Measurements from ENCODE around the gene ARPP21.
"Not testable (repeated sequence)": the region's sequence is repeated elsewhere in the genome, so short reads cannot be mapped to it uniquely, and the experiment has no call there.

ARPP21 gene

DNA sequence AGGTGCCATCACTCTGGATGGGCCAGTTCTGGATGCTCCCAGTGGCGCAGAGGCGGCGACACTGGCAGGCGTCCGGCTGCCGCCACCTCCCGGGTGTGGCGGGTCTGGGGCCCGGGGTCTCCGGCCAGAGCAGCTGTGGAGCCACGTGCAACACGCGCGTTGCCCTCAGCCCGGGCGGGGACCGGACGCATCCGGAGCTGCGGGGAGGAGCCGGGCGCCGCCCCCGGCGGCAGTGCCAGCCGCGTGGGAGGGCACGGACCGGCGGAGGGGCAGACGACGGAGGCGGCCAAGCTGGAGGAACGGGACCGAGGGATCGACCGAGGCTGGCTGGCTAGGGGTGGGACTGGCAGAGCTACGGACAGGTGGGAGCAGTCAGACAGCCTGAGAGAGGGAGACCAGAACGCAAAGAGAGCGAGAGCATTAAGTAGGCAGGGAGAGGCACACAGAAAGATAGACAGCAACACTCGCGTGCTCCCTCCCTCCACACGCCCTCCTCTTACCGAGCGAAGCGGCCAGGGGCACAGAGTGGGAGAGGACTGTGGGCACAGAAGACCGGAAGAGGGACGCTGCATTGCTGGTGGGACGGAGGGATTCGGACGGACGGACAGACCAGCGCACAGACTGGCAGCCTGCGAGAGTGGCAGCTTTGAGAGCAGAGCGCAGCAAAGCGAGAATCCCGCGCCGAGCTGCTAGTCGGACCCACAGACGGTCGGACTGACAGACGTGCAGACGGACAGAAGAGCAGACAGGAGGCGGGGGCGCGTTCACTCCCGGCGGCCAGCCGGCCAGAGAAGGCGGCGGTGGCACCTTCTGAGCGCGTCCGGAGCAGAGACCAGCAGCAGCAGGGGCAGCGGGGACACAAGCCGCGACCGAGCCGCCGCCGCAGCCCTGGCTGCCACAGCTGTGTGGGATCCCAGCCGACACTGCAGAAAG, at the start of gene ARPP21:
Gene ARPP21 (plus strand): TSS at position 272 of the 933 bp plus-strand sequence. CDS start 42,227 bp downstream, outside the sequence.
- DNase-seq (ENCODE audit: low read depth) = no peak

DNA sequence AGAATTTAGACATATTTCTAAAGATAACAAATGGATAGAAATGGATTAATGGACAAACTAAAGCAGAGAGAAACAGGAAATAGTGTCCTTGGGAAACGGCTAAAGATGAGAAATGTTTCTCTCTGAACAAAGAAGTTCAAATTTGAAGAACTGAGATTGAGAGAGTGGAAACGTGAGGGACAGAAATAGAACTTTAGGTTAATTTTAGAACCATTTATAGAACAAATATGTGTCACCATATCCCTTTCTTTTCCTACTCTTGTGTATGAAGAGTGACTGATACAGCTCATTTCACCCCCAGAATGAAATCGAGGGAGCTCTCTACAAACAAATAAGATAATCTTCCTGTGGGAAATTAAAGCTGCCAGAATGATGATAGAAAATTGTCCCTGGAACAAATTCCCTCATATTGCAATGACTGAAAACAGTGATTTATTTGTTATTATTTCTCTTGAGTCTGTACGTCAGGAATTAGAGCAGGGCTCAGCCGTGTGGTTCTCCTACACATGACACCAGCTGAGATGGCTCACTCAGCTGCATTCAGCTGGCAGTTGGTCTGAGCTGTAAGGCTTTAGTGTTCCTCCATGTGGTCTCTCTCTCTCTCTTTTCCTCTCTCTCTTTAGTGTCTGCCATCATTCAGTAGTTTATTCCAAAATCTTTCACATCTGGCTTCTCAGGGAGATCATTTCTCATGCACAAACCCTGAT, 46.6 kb upstream of the ARPP21 start:
- no peak for DNase-seq (ENCODE audit: low read depth)

DNA sequence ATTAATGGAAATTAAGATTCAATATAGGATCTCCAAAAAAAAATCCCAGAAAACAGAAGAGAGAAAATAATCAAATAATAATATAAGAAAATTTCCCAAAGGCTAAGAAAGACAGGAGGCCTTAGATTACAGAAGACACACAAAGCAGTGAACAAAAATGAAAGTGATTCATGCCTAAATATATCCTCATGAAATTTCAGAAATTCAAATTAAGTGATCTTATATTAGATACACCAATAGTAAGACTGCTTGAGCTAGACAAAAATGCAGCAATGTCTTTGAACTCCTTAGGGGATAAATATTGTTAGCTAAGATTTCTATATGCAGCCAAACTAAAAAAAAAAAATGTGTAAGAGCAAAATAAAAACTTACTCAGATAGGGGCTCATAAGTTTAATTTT, 44.6 kb upstream of the ARPP21 start:
- no peak for DNase-seq (ENCODE audit: low read depth)

DNA sequence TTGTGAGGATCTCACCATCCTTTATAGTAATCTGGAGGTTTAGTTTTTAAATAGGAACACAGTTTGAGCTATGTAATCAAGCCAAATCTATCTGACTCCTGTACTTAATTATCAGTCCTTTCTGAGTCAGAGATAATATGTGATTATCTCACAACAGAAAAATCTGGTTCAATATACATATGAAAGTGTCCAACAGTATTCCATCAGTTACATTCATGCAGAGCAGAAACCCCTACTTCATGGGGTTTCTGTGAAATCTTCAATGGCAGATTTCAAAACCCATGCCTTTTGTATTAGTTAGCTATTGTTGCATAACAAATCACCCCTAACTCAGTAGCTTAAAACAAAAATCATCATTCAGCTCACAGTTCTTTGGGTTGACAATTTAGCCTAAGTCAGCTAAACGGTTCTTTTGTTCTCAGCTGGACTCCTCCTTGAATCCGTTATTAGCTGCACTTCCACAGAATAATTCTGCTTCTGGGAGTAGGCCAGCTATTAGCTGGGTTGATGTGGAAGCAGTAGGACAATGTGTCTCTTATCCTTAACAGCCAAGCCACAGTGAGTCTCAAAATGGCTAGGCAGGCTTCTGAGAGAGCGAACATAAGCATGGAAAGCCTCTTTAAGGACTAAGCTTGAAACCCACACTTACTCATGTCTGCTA, 42.9 kb upstream of the ARPP21 start:
- DNase-seq (ENCODE audit: low read depth) = no peak

DNA sequence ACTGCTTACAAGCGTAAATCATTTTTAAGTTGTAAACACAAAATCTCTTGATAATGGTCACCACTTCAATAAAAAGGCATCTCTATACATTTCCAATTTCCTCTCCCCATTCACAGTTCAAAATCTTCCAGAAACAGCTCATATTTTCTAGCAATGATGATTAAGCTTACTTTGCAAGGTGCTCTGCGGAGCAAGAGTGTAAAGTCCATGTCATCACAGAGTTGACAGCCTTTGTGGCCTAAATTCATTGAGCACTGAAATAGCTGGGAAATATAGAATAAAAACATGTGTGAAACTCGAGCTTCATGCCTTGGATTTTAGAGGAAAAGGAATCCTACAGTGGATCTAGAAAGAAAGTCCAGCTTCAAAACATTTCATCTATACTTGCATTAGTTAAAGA, 41.8 kb upstream of the ARPP21 start:
- DNase-seq (ENCODE audit: low read depth) = no peak

DNA sequence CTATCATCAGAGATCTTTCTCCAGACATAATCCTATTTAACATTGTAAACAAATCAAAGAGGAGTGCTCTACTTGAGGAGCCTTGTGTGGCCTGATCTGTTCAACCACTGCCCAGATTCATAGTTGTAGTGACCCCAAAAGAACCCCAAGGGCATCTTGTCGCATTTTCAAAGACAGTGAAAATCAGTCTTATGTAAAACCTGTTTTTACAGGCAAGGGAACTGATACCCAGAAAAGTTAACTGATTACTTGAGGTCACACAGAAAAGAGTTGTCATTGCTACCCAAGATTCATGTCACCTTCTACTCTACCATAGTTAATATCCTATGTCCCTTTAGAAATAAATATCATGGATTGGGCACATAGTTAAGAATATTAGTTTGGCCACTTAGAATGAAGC, 40.5 kb upstream of the ARPP21 start:
- DNase-seq (ENCODE audit: low read depth) = no peak

DNA sequence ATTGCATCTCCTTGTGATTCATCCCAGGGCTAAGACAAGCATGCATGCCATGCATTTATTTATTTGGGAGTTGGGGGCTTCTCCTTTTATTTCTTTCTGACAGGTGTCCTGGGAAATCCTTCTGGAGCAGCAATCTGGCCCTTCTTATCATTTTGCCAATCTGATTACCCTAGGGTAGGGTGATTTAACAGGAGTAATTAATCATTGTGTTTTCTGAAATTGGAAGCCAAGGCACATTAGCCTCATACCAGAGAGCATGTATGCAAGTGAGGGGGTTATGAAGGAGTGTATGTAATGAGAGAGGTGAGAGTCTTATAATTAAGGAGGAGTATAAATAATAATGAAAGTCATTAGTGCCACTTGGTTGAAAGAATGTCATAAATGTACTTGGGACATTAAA, 37.4 kb upstream of the ARPP21 start:
- no peak for DNase-seq (ENCODE audit: low read depth)

DNA sequence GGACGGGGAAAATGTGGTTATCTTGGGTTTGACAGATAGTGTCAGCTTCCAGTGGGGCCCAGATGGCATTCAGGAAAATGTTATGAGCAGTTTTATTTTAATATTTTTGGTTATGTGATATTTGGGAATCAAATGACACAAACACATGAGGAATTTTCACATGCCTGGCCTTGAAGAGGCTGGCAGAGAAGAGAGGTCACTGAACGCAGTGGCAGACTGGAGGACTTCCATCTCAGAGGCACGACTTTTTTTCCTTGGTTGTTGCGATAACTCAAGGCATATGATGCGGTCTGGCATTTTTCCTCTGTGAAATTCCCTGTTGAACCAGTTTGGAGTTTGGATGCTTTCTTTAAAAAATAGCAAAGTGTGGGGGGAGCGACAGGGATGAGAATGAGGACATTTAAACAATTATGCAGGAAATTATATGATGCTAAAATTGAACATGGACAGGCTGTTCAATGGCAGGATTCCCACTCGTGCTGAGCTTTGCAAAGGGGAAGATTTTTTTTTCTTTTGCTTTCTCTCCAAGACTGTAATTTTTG, 36.9 kb upstream of the ARPP21 start:
- DNase-seq (ENCODE audit: low read depth) = no peak

DNA sequence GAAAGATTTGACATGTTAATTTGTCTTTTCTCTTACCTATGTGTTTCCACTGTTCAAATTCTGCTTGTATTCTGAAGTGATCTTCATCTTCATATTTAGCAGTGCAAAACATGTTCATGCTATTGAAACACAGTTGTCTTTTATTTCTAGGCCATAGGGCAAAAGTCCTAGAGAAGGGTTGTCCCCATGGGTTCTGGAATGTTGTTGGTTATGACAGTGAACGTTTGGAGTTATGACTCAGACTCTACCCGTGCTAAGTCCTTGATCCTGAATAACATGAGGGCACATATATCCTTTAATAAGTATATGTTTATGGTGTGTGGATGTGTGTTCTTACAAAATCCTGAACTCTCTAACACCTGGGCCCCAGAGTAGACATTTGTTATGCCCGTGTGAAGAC, 23.0 kb upstream of the ARPP21 start:
- DNase-seq (ENCODE audit: low read depth) = no peak

DNA sequence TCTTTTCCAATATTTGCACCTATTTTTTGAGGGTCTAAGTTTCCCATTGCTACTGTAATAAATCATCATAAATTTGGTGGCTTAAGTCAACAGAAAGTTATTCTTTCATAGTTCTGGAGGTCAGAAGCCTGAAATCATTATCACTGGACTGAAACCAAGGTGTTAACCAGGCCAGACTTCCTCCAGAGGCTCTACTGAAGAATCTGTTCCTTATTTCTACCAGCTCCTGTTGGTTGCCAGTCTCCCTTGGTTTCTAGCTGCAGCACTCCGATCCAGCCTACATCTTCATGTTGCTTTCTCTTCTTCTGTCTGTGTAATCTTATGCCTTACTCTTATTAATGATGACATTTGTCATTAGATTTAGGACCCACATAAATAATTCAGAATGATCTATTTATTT, 22.0 kb upstream of the ARPP21 start:
- DNase-seq (ENCODE audit: low read depth) = no peak

DNA sequence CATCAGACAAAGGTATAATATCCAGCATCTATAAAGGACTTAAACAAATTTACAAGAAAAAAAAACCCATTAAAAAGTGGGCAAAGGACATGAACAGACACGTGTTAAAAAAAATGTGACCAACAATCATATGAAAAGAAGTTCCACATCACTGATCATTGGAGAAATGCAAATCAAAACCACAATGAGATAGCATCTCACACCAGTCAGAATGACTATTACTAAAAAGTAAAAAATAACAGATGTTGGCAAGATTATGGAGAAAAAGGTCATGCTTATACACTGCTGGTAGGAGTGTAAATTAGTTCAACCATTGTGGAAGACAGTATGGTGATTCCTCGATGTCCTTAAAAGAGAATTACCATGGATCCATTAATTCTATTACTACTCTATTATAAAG, 19.1 kb upstream of the ARPP21 start:
- not testable (repeated sequence) for DNase-seq (ENCODE audit: low read depth)

DNA sequence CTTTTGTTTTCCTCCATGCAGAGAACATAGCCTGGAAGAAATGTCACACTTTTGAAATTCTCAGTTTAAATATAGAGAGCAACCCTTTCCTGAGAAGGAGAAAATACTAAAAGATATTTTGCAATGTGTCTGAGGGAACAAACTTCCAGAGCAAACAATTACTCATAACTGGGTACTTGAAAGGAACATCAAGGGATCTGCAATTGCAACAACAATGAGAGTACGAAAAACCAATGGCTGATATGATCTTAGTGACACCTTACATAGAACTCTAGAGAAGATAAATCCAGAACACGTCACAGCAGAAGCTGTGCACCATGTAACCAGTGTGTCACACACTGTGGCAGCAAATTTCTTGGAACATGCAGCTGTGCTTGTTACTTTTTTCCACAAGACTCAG, 14.6 kb upstream of the ARPP21 start:
- no peak for DNase-seq (ENCODE audit: low read depth)

DNA sequence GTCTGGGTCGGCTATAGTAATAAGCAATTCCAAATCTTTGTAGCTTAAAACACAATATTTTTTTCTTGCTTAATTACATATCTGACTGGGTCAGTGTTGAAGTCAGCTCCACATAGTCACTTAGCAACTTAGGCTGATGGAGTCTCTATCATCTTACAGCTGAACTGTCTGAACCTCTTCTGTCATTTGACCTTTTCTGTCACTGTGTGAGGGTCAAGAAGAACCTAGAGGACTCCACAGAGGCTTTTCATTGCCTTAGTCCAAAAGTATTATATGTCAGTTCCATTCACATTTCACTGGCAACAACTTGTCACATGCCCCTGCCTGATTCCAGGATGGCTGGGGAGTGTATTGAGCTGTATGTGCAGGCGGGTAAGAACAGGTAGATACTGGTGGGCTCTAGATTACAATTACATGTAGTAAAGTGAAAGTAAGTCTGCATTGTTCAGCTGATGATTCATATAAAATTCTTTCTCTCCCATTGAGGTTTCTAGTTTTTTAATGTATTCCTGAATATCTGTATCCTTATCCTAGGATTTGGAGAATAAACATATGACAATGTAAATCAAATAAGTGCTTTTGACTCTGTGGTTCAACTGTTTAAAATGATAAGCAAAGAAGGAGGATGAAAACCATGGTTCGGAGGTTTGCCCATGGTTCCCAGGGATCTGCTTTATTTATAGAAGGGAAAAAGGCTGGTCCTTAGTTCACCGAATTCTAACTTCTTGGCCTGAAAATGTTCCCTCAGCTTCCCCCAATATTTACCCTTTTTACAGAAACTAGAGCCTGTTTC, 5.8 kb upstream of the ARPP21 start:
- no peak for DNase-seq (ENCODE audit: low read depth)

DNA sequence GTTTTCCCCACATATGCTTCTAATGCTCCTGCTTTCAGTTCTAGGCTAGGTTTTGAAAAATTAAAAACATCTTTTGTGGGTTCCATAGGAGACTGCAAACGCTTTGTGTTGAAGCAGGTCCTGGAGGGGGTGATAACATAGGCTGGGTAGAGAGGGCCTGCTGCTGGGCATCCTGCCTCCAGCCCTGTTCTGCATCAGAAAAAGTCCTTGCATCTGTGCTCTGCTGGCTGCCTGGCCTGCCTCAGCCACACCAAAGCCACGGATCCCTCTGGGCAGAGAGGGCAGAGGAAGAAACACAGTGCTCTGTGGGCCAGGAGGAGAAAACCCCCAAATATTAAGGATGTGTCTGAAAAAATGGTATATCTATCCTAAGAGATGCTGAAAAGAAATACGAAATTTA, 3.9 kb upstream of the ARPP21 start:
- no peak for DNase-seq (ENCODE audit: low read depth)

DNA sequence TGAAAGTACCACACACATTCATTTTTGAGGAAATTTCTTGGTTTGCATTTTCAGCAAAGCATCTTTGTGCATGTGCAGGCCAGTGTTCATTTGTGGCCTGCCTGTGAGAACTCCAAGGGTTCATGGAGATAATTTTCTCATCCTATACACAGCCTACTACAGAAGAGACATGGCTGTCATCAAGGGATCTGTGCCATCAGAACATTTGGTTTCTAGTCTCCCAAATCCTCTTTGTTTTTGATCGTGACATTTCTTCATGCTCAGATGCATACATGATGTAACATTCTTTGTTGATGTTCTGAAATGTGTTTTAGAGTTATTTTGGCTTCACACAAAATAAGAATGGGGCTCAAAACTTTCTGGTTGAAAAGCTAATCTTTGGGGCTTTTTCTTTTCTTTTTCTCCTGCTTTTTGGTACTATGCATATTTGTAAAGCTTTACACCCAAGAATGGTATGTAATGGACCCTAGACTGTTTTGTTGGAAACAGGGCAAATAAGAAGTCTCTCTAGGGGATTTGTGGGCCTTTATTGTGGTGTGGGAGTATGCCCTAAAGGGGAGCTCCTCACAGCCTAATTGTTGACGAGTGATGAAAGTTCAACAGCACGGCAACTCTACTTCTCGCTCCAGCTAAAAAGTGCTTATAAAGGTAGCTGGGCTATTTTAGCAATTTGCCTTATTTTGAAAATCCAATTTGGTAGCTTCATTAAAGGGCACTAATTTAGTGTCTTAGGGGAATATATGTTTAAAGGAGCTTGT, 3.2 kb upstream of the ARPP21 start:
- no peak for DNase-seq (ENCODE audit: low read depth)

DNA sequence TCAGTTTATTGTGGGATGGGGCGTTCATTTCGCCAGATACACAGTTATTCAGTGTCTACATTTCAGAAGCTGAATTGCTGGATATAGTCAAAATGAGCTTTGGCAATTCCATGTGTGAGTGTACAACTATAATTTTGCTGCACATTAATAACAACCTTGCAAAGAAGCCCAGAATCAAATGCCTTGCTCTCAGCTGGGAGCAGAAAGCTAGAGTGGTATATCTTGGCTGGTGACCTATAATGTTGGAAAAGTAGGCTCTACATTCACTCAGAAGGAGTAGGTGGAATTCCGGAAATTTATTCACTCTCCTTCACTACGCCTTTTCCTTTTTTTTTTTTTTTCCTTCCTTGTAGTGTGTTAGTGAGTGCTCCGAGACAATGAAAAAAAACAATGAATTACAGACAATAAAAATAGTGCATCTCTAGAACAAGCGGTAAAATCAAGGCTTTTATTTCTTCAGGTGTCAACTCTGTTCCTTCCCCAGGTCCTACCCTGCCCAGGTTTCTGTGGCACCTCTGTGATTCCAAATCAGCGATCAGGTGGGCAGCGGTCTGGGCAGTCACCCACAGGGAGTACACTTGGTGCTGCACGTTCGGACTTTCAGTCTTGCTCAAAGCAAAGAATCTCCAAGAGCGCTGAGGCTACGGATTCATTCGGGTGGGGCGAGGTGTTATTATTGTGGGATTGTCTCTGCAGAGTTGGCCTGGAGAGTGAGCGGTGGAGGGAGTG, 910 bp upstream of the ARPP21 start:
- DNase-seq (ENCODE audit: low read depth) = no peak

DNA sequence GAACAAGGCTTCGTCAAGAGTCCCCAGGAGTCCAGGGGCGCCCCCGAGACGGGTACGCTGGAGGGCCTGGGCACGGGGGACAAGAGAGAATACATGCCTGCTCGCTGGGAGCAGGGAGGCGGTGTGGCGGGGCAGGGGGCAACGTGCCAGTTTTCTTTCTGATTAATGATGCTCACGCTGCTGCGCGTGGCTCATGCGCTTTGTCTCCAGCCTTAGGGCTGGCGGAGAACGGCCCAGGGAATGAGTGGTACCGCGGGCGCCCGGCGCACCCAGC, 408 bp upstream of the ARPP21 start:
- DNase-seq (ENCODE audit: low read depth) = no peak

DNA sequence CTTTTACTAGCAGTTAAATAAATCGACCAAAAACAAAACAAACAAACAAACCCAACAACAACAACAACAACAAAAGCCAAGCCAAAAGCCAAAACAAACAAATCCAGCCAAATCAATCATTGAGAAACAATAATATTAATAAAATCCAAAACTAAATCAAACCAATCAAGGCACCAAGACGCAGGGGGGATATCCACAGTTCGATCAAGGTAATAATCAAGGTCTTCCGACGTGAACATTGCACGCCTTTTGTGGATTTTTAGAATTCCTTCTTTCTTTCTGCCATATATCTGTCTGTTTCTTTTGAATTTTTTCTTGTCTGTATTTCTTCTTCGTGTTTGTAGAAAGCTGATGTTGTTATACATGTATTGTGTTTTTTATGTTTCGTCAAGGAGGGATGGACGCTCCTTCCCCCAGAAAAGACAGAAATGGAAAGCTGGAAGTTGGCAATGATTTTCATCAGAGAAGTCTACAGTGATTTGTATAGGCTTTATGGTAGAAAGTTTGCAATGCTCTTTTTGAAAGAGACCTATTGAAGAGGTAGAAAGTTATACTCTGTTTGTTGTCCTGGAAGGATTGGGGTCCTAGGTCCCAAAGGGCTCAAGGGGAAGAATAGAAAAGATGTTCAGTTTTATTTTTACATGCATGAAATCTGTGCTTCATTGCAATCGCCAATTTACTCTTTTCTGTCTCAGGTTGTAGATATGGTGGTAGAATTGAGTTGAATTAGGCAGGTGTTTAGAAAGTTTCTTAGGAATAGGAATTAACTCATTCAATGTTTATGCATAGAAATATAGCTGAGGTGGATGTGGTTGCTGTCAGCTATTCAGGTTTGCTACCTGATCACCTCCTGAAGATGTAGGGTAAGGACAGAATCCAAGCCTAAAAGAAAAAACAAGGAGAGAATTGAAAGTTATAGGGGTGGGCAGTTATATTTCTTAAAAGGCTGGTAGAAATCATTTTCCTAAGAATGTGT, 1.2 kb downstream of the ARPP21 start:
- DNase-seq (ENCODE audit: low read depth) = no peak

DNA sequence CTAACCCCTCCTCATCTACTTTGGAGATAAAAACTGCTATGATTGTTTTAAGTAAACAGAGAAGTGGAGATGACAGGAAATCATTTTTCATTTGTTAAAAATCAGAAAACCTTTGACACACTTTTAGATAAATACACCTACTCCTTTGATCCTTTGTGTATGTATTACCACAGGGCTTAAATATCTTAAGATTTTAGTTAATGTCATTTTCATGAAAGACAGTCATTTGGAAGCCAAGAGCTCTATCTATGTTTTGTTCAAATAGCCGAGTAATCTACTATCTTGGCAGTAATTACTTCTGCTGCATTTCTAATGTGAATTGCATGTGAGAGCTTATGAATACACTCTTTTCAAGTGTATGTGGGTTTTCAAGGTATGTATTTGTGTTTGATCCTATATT, 2.0 kb downstream of the ARPP21 start:
- no peak for DNase-seq (ENCODE audit: low read depth)

All from amniotic epithelial cell (primary cell).